Effector memory CD4-positive, alpha-beta T cell (primary cell): Measurements from ENCODE around the gene LINGO4.

ENCODE experiments used
- DNase-seq, 3 donors: peaks; one replicate each; pipeline ENCODE4 v3.0.0-alpha.2; 2020
- H3K27ac ChIP-seq: 2 replicates; pipeline ENCODE4 v1.7.0; 2013; ENCODE audit warnings: mild to moderate bottlenecking, low read length, moderate library complexity; ENCODE audit not compliant: insufficient read depth, poor library complexity, severe bottlenecking
- H3K27me3 ChIP-seq: replicated peaks from 2 replicates; pipeline ENCODE4 v1.7.0; 2013; ENCODE audit warnings: mild to moderate bottlenecking, low read length; ENCODE audit not compliant: insufficient read depth, control insufficient read depth, poor library complexity, severe bottlenecking
- H3K36me3 ChIP-seq: 2 replicates; pipeline ENCODE4 v1.7.0; 2013; ENCODE audit warnings: mild to moderate bottlenecking, low read length, moderate library complexity; ENCODE audit not compliant: control insufficient read depth, insufficient read depth
- H3K4me1 ChIP-seq: 2 replicates; pipeline ENCODE4 v1.7.0; 2013; ENCODE audit warnings: low read length, mild to moderate bottlenecking; ENCODE audit not compliant: control insufficient read depth, insufficient read depth, poor library complexity, severe bottlenecking
- H3K4me3 ChIP-seq: 2 replicates; pipeline ENCODE4 v1.7.0; 2013; ENCODE audit warnings: low read length, low read depth, mild to moderate bottlenecking; ENCODE audit not compliant: insufficient read depth, poor library complexity, severe bottlenecking
- H3K9me3 ChIP-seq: 2 replicates; pipeline ENCODE4 v1.7.0; 2013; ENCODE audit warnings: mild to moderate bottlenecking, low read length, moderate library complexity; ENCODE audit not compliant: control insufficient read depth

LINGO4 gene

GRCh38 chr1:151825751-151826660, 20.8 kb upstream of the LINGO4 start:
- H3K36me3 ChIP-seq = no peaks in the 10 kb centered on the region
- H3K27me3 ChIP-seq = no peaks in the 10 kb centered on the region
- peak; percentile 32 to 56 (median 37) for DNase-seq
- peaks cover 55% of the 10 kb centered on the region for H3K4me1 ChIP-seq
- H3K4me3 ChIP-seq = peak overlapping the region; percentile 39
- H3K9me3 ChIP-seq = no peaks in the 10 kb centered on the region
- peak overlapping the region; percentile 66 for H3K27ac ChIP-seq

DNA sequence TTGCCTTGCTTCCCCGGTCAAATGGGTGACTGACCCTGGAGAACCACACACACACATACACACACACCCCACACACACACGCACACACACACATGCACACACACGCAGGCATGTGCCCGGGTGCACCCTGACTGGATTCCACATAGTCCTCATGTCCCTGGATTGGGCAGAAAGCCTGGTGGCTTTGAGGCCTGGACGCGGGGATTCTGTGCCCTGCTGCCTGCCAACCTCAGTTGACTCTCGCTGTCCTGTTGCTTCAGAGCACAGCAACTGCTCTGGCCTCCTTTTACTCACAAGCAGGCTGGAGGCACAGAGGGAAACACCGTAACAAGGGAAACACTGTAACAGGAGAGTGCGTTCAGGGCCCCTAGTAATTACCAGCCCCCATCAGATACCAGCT, 20.0 kb upstream of the LINGO4 start:
- peak overlapping the region; percentile 66 for H3K27ac ChIP-seq
- peaks cover 55% of the 10 kb centered on the region for H3K4me1 ChIP-seq

GRCh38 chr1:151823175-151823574, 18.0 kb upstream of the LINGO4 start:
- H3K4me1 ChIP-seq = peaks cover 54% of the 10 kb centered on the region
- H3K4me3 ChIP-seq = peak overlapping the region; percentile 13
- no peaks in the 10 kb centered on the region for H3K27me3 ChIP-seq
- no peak for DNase-seq
- no peaks in the 10 kb centered on the region for H3K36me3 ChIP-seq
- peak overlapping the region; percentile 68 for H3K27ac ChIP-seq
- no peaks in the 10 kb centered on the region for H3K9me3 ChIP-seq

More for the DNA sequence above, 20.0 kb upstream of the LINGO4 start:
- DNase-seq = no peak
- Histone ChIP-seq H3K4me3 (peak overlapping the region; percentile 39), H3K27me3 (no peaks in the 10 kb centered on the region), H3K36me3 (no peaks in the 10 kb centered on the region), H3K9me3 (no peaks in the 10 kb centered on the region)

- H3K9me3 ChIP-seq = no peaks in the 10 kb centered on the region
- peak in 2 of 3 donors; percentile 30 to 37 for DNase-seq
- H3K27me3 ChIP-seq = no peaks in the 10 kb centered on the region
- H3K4me3 ChIP-seq = peak overlapping the region; percentile 27
- H3K27ac ChIP-seq = peak overlapping the region; percentile 68
- peaks cover 53% of the 10 kb centered on the region for H3K4me1 ChIP-seq
- no peaks in the 10 kb centered on the region for H3K36me3 ChIP-seq
These were observed 17.2 kb upstream of the LINGO4 start for GRCh38 chr1:151822404-151822803.

DNA sequence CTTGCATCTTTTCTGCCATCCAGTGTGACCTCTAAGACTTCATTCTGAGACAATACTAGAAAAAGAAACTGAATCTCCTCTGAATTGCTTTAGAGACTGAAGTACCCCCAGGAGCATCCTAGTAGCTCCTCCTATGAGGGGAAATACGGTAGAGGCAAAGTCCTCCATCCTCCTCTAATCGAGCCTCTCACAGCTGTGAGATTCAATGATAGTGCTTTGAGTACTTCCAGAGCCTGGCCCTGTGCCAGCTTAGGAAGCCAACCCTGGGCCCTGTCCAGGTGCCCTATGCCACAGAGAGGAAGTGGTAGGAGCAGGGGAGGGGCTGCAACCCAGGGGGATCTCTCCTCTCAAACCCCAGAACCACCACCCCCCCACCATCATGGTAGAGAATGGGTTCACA, 15.7 kb upstream of the LINGO4 start:
- Histone ChIP-seq H3K4me3 (peak overlapping the region; percentile 14), H3K4me1 (peaks cover 58% of the 10 kb centered on the region), H3K27ac (peak overlapping the region; percentile 68), H3K27me3 (no peaks in the 10 kb centered on the region), H3K36me3 (no peaks in the 10 kb centered on the region), H3K9me3 (no peaks in the 10 kb centered on the region)
- DNase-seq = peak in 2 of 3 donors; percentile 25 to 31

GRCh38 chr1:151819976-151820623, 14.9 kb upstream of the LINGO4 start:
- Histone ChIP-seq H3K4me1 (peaks cover 66% of the 10 kb centered on the region), H3K27me3 (no peaks in the 10 kb centered on the region), H3K27ac (peak overlapping the region; percentile 68)

DNA sequence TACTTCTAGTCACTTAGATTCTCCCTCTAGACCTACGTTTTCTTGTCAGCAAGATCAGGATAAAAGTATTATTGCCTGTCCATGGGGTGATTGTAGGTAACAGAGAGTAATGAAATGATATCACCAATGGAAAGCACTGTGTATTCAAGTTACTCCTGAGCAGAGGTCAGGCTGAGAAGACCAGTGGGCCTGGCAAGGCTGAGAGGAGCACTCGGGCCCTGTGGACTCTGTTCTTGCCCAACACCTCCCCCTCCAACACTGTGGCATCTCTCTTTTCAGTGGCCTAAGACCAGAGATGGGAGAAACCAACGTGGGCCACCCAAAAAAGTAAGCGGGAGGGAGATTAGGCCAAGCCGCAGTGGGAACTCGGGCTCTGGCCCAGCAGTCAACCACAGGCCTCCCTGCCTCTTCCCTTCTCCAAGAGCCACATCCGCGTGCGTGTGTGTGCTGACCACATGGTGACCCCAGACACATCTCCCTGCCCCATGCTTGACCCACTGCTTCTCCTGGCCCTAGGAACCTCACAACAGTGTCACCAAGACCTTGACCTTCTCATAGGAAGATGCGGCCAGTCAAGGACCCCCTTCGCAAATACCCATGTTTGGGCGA, 14.1 kb upstream of the LINGO4 start:
- Histone ChIP-seq H3K4me3 (no peak overlapping the region), H3K9me3 (no peaks in the 10 kb centered on the region), H3K4me1 (peaks cover 70% of the 10 kb centered on the region), H3K27ac (peak overlapping the region; percentile 43), H3K36me3 (no peaks in the 10 kb centered on the region), H3K27me3 (no peaks in the 10 kb centered on the region)
- DNase-seq = no peak

More at GRCh38 chr1:151819976-151820623, 14.9 kb upstream of the LINGO4 start:
- H3K9me3 ChIP-seq = no peaks in the 10 kb centered on the region
- H3K4me3 ChIP-seq = no peak overlapping the region
- H3K36me3 ChIP-seq = no peaks in the 10 kb centered on the region
- no peak for DNase-seq

GRCh38 chr1:151817353-151817730, 12.1 kb upstream of the LINGO4 start:
- H3K4me1 ChIP-seq = peaks cover 85% of the 10 kb centered on the region

DNA sequence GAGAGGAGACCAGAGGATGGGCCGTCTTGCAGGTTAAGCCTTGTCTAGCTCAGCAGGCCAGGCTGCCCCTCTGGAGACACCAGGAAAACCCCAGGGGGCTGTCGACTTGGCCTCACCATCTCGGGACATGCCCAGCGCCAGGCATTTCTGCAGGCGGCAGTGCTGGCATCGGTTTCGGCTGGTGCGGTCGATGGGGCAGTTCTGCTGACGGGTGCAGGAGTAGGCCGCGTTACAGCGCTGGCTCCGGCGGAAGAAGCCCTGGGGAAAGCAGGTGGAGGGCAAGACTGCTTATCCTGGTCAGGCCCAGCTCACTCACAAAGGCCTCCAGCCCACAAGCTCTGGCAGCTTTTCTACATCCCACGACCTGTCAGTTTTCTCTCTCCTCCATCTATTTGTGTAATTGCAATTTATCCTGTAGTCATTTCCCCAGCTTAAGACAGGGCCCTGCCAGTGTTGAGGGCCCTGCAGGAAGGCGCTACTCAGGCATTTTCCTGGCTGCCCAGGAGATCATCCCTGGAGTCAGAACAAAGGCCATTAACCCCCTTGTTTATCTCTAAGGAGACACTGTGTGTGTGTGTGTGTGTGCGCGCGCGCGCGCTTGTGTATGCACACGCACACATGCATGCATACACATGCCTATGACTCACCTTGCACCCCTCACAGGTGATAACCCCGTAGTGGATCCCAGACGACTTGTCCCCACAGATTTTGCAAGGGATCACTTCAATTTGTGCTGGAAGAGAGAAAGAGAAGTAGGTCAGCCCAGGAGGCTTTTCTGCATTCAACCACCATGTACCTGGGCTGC, 11.5 kb upstream of the LINGO4 start:
- Histone ChIP-seq H3K36me3 (no peaks in the 10 kb centered on the region), H3K4me3 (no peak overlapping the region), H3K4me1 (peaks cover 85% of the 10 kb centered on the region), H3K27ac (peak overlapping the region; percentile 48), H3K27me3 (no peaks in the 10 kb centered on the region), H3K9me3 (no peaks in the 10 kb centered on the region)
- no peak for DNase-seq

More at GRCh38 chr1:151817353-151817730, 12.1 kb upstream of the LINGO4 start:
- H3K27ac ChIP-seq = peak overlapping the region; percentile 43
- no peaks in the 10 kb centered on the region for H3K9me3 ChIP-seq
- H3K36me3 ChIP-seq = no peaks in the 10 kb centered on the region
- no peak for DNase-seq
- no peak overlapping the region for H3K4me3 ChIP-seq
- H3K27me3 ChIP-seq = no peaks in the 10 kb centered on the region
